ENCODE results near the gene GNB5.

The GNB5 gene

DNA sequence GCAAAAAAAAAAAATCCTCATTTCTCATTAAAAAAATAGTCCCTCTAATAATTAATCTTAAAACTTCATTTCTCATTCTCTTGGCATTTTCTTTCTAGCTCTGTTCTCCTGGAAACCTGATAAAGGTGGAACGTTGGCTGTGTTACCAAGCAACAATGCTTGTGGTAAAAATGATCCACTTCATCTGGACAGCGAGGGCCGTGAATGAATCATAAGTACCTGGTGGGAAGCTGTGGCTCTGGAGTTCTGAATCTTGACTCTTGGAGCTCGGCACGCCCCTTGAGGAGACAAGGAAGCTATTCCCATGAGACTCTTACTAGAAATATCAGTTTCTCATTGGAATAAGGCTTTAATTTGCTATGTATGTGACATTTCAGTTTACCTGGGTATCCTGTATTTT lies 111.2 kb downstream of the GNB5 start:
- TF ChIP-seq, protein P1, sequence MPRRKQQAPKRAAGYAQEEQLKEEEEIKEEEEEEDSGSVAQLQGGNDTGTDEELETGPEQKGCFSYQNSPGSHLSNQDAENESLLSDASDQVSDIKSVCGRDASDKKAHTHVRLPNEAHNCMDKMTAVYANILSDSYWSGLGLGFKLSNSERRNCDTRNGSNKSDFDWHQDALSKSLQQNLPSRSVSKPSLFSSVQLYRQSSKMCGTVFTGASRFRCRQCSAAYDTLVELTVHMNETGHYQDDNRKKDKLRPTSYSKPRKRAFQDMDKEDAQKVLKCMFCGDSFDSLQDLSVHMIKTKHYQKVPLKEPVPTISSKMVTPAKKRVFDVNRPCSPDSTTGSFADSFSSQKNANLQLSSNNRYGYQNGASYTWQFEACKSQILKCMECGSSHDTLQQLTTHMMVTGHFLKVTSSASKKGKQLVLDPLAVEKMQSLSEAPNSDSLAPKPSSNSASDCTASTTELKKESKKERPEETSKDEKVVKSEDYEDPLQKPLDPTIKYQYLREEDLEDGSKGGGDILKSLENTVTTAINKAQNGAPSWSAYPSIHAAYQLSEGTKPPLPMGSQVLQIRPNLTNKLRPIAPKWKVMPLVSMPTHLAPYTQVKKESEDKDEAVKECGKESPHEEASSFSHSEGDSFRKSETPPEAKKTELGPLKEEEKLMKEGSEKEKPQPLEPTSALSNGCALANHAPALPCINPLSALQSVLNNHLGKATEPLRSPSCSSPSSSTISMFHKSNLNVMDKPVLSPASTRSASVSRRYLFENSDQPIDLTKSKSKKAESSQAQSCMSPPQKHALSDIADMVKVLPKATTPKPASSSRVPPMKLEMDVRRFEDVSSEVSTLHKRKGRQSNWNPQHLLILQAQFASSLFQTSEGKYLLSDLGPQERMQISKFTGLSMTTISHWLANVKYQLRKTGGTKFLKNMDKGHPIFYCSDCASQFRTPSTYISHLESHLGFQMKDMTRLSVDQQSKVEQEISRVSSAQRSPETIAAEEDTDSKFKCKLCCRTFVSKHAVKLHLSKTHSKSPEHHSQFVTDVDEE (CRISPR knock-in tag; IDR thresholded peaks at IDR 0.05) = no peak
- TF ChIP-seq CSDC2 (CRISPR knock-in tag; IDR thresholded peaks at IDR 0.05) = no peak
- TF ChIP-seq, protein P2, sequence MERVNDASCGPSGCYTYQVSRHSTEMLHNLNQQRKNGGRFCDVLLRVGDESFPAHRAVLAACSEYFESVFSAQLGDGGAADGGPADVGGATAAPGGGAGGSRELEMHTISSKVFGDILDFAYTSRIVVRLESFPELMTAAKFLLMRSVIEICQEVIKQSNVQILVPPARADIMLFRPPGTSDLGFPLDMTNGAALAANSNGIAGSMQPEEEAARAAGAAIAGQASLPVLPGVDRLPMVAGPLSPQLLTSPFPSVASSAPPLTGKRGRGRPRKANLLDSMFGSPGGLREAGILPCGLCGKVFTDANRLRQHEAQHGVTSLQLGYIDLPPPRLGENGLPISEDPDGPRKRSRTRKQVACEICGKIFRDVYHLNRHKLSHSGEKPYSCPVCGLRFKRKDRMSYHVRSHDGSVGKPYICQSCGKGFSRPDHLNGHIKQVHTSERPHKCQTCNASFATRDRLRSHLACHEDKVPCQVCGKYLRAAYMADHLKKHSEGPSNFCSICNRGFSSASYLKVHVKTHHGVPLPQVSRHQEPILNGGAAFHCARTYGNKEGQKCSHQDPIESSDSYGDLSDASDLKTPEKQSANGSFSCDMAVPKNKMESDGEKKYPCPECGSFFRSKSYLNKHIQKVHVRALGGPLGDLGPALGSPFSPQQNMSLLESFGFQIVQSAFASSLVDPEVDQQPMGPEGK (CRISPR knock-in tag; IDR thresholded peaks at IDR 0.05; ENCODE audit: borderline replicate concordance) = no peak
- no peak for TF ChIP-seq ESRRG (CRISPR knock-in tag; IDR thresholded peaks at IDR 0.05)
- TF ChIP-seq SNAI2 (CRISPR knock-in tag; IDR thresholded peaks at IDR 0.05) = no peak
- TF ChIP-seq RARB (CRISPR knock-in tag; IDR thresholded peaks at IDR 0.05) = no peak
- no peak for TF ChIP-seq ARNTL (CRISPR knock-in tag; IDR thresholded peaks at IDR 0.05; ENCODE audit: borderline replicate concordance, low read depth)
- TF ChIP-seq, protein P3, sequence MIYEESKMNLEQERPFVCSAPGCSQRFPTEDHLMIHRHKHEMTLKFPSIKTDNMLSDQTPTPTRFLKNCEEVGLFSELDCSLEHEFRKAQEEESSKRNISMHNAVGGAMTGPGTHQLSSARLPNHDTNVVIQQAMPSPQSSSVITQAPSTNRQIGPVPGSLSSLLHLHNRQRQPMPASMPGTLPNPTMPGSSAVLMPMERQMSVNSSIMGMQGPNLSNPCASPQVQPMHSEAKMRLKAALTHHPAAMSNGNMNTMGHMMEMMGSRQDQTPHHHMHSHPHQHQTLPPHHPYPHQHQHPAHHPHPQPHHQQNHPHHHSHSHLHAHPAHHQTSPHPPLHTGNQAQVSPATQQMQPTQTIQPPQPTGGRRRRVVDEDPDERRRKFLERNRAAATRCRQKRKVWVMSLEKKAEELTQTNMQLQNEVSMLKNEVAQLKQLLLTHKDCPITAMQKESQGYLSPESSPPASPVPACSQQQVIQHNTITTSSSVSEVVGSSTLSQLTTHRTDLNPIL (CRISPR knock-in tag; IDR thresholded peaks at IDR 0.05; ENCODE audit: low read depth) = no peak
- no peak for TF ChIP-seq PPARA (CRISPR knock-in tag; IDR thresholded peaks at IDR 0.05; ENCODE audit: borderline replicate concordance)
- TF ChIP-seq, protein P4, sequence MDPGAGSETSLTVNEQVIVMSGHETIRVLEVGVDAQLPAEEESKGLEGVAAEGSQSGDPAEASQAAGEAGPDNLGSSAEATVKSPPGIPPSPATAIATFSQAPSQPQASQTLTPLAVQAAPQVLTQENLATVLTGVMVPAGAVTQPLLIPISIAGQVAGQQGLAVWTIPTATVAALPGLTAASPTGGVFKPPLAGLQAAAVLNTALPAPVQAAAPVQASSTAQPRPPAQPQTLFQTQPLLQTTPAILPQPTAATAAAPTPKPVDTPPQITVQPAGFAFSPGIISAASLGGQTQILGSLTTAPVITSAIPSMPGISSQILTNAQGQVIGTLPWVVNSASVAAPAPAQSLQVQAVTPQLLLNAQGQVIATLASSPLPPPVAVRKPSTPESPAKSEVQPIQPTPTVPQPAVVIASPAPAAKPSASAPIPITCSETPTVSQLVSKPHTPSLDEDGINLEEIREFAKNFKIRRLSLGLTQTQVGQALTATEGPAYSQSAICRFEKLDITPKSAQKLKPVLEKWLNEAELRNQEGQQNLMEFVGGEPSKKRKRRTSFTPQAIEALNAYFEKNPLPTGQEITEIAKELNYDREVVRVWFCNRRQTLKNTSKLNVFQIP (CRISPR knock-in tag; IDR thresholded peaks at IDR 0.05; ENCODE audit: borderline replicate concordance, low read depth) = no peak
- no peak for TF ChIP-seq TCF4 (CRISPR knock-in tag; IDR thresholded peaks at IDR 0.05; ENCODE audit: borderline replicate concordance)
- TF ChIP-seq BACH2 (CRISPR knock-in tag; IDR thresholded peaks at IDR 0.05; ENCODE audit: borderline replicate concordance) = no peak
- no peak for ATAC-seq

DNA sequence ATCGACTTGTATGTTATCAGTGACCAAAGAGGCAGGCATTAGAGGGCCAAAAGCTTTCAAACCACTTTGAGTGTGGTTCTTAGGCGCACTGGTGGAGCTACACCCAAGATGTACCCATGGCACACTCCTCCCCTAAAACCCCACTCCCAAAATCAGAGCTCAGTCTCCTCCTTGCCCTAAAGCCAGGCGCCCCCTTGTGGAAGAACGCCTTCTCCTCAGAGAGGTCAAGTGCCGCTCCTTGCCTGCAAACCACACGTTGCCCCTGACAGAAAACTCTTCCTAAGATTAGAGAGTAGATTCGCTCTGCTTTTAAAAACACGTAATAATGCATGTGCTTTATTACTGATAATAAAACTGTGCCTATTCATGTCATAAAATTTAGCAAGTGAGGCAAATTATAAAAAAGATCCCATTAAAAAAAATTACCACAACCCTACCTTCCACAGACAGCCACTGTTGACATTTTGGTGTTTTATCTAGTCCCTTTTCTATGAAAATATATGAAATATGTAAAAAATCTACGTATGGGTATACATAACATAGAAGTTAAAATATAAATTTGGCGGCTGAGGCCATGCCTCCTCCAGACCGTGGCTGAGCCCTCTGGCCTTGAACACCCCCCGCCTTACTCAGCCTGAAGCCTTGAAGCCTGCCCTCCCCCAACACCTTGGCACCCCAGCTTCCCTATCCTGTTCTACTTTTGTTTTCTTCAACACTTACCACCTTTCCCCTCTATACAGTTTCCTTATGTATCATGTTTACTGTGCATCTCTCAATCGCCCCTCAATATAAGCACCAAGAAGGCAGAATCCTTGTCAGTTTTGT lies 112.1 kb downstream of the GNB5 start:
- peak; percentile 76 for ATAC-seq
- no peak for TF ChIP-seq PPARA (CRISPR knock-in tag; IDR thresholded peaks at IDR 0.05; ENCODE audit: borderline replicate concordance)

DNA sequence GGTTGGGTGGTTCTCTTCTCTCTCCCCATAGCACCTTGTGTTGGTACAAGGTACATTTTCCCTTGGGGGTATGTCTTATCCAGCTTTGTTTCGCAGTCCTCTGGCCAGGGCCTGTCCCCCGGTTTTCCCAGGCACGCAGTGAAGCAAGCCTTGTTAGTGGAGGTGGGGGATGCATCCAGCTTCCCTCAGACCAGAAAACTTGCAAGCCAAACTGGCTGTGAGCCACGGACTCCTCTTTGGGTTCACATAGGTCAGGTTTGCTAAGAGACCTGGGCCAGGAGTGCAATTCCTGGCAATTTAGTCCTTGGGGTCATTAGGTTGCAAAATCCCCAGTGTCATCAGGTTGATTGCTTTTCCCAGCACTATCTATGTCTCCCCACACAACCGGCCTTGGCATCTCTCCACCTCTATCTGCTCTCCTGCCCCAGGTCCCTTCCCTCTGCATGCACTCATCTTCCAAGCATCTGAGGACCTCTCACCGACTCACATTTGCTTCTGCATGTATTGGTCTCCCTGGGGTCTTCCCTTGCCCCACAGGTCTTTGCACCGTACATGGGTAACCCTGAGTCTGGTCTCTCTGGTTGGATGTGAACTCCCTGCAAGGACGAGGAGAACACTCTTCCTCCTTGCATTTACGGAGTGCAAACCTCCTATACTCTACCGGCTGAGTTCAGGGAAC lies 112.9 kb downstream of the GNB5 start:
- ATAC-seq = peak; percentile 6; the same call in 2 of the 3 replicates
- TF ChIP-seq SNAI2 (CRISPR knock-in tag; IDR thresholded peaks at IDR 0.05) = no peak
- TF ChIP-seq, protein P1 (CRISPR knock-in tag; IDR thresholded peaks at IDR 0.05) = no peak
- TF ChIP-seq ZNF8 (CRISPR knock-in tag; IDR thresholded peaks at IDR 0.05) = no peak
- TF ChIP-seq, protein P2 (CRISPR knock-in tag; IDR thresholded peaks at IDR 0.05; ENCODE audit: borderline replicate concordance) = no peak
- TF ChIP-seq OSR1 (CRISPR knock-in tag; IDR thresholded peaks at IDR 0.05) = no peak
- no peak for TF ChIP-seq GLIS3 (CRISPR knock-in tag; IDR thresholded peaks at IDR 0.05)
- TF ChIP-seq ARNTL (CRISPR knock-in tag; IDR thresholded peaks at IDR 0.05; ENCODE audit: borderline replicate concordance, low read depth) = no peak
- TF ChIP-seq, protein P3 (CRISPR knock-in tag; IDR thresholded peaks at IDR 0.05; ENCODE audit: low read depth) = no peak
- no peak for TF ChIP-seq ZNF565 (CRISPR knock-in tag; conservative IDR thresholded peaks at IDR 0.05; ENCODE audit: low read depth)
- no peak for TF ChIP-seq ZC3H10 (CRISPR knock-in tag; IDR thresholded peaks at IDR 0.05)
- TF ChIP-seq, protein P5, sequence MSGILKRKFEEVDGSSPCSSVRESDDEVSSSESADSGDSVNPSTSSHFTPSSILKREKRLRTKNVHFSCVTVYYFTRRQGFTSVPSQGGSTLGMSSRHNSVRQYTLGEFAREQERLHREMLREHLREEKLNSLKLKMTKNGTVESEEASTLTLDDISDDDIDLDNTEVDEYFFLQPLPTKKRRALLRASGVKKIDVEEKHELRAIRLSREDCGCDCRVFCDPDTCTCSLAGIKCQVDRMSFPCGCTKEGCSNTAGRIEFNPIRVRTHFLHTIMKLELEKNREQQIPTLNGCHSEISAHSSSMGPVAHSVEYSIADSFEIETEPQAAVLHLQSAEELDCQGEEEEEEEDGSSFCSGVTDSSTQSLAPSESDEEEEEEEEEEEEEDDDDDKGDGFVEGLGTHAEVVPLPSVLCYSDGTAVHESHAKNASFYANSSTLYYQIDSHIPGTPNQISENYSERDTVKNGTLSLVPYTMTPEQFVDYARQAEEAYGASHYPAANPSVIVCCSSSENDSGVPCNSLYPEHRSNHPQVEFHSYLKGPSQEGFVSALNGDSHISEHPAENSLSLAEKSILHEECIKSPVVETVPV (CRISPR knock-in tag; IDR thresholded peaks at IDR 0.05) = no peak
- no peak for TF ChIP-seq TOX (CRISPR knock-in tag; IDR thresholded peaks at IDR 0.05; ENCODE audit: borderline replicate concordance)

All from SK-N-SH treated with all-trans-retinoic acid at 6 μM for 48 hours (cell line).